ENCODE measurements around the gene SFMBT1. TPM values are rescaled to one million over a fixed set of nuclear protein-coding genes. Genes with fewer than 3 reads are reported as not detected.

SFMBT1 gene
- total and polyA plus RNA-seq, 9 of the 15 experiments (the other 6 are each of a cell fraction or from before 2014, with no cell fraction given) = 0.76 to 6.6 (median 3.6) TPM

GRCh38 chr3:53092216-53092615 is 46.3 kb upstream of the SFMBT1 start (continued):
- no peak for TF ChIP-seq ATF6 (CRISPR knock-in tag; IDR thresholded peaks at IDR 0.05)
- no peak for TF ChIP-seq NEUROD1 (IDR thresholded peaks at IDR 0.05; ENCODE audit: borderline replicate concordance, low read depth, low read length, partially characterized antibody)
- TF ChIP-seq FOXA3 (CRISPR knock-in tag; conservative IDR thresholded peaks at IDR 0.05 in 1 of 2, IDR thresholded peaks at IDR 0.05 in 1 of 2) = no peak
- no peak for TF ChIP-seq CBFA2T3 (IDR thresholded peaks at IDR 0.05)
- TF ChIP-seq GATAD2A (IDR thresholded peaks at IDR 0.05) = no peak
- no peak for TF ChIP-seq TCF7 (IDR thresholded peaks at IDR 0.05; ENCODE audit: borderline replicate concordance)
- no peak for TF ChIP-seq E2F5 (CRISPR knock-in tag; IDR thresholded peaks at IDR 0.05)
- TF ChIP-seq DMBX1 (CRISPR knock-in tag; IDR thresholded peaks at IDR 0.05; ENCODE audit: borderline replicate concordance) = no peak
- TF ChIP-seq ZNF146 (CRISPR knock-in tag; IDR thresholded peaks at IDR 0.05; ENCODE audit: unreplicated experiment) = no peak
- TF ChIP-seq ZSCAN32 (CRISPR knock-in tag; IDR thresholded peaks at IDR 0.05) = no peak
- TF ChIP-seq DEAF1 (CRISPR knock-in tag; IDR thresholded peaks at IDR 0.05) = no peak

All from K562 (cell line).